ENCODE measurements around the gene APBA3.

APBA3 gene

DNA sequence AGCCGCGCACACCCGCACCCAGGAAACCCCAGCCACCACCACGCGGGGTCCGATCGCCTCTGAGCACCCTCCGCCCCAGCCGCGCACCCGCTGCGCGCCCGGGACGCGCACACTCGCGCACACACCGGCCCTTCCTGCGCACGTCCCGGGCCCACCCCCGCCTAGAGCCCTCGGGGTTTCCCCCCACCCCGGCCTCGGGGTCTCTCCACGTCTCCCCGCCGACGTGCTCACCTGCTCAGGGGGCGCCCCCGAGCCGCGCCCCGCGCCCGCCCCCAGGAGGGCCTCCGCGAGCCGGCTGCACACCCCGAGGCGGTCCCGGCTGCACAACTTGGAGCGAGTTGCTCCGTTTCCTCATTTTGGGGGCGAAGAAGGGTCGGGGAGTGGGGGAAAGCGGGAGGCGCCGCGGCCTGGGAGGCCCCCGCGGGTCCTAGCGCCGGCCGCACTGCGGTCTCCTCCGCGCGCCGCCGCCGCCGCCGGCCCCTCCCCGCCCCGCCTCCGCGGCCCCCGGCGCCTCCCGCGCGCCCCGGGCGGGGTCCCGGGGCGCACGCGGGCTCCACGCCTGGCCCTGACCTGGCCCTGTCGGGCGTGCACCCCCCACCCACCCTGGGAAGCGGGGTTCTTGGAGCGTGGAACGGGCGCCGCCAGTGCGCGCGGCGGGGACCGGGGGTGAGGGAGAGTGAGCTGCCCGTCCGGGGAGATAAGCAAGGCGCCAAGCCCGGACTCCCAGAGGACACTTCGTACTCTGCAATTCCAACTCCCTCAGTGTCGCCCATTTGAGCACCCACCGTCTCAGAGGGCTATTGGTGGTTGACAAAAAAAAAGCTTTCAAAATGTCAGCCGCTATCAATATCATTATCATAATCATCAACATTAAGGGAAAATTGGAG is 24.7 kb upstream of the APBA3 start, which contains the start of gene MATK:
MATK (minus strand) TSS at position 444 of the 887 bp plus-strand sequence. CDS start 1,246 bp downstream, outside the sequence.
- DNase-seq = peak; percentile 54
- ATAC-seq = peak; percentile 50

- ATAC-seq = peak; percentile 33
- DNase-seq = peak; percentile 40
Observed at GRCh38 chr19:3785451-3785937, 24.0 kb upstream of the APBA3 start.

GRCh38 chr19:3784607-3785450 is 23.3 kb upstream of the APBA3 start:
- no peak for DNase-seq
- no peak for ATAC-seq

GRCh38 chr19:3783660-3784584 is 22.4 kb upstream of the APBA3 start:
- ATAC-seq = peak; percentile 38
- DNase-seq = peak; percentile 65

DNA sequence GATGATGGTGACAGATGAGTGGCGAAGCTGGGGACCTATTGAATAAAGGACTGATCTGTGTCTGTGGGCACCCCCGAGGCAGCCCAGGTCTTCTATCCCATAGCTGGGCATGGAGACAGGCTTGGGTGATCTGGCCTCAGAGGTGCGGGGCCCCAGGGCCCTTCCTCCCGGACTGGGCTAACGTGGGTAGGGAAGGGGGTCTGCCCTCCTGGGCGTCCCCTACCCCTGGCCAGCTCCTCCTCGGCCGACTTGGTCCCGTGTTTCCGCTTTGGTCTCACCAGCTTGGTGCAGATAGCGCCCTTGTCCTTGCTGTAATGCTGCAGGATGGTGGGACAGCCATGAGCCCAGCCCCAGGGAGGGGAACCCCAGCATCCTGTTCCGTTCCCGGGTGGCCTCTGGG is 21.4 kb upstream of the APBA3 start:
- no peak for DNase-seq

DNA sequence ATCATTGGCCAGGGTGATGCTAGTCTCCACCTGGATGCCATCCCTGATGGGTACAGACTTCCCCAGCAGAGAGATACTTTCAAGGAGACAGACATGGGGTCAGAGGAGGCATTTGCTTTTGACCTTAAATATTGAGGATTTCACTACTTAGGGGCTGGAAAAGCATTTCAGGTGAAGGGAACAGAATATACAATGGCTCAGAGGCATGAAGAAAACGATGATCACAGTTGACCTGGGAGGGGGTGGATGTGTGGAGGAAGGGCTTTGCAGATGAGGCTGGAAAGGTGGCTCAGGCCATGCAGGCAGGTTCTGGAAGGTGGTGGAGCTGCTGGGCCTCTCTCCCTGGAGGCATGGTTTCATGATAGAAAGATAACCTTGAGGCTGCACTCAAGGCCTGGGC is 20.8 kb upstream of the APBA3 start:
- DNase-seq = no peak
- no peak for ATAC-seq

More for the DNA sequence above, 21.4 kb upstream of the APBA3 start:
- no peak for ATAC-seq

- DNase-seq (no peak), ATAC-seq (no peak)
Observed at GRCh38 chr19:3781603-3782002, 20.1 kb upstream of the APBA3 start.

- ATAC-seq (no peak), DNase-seq (no peak)
Observed at GRCh38 chr19:3780786-3781304, 19.4 kb upstream of the APBA3 start.

DNA sequence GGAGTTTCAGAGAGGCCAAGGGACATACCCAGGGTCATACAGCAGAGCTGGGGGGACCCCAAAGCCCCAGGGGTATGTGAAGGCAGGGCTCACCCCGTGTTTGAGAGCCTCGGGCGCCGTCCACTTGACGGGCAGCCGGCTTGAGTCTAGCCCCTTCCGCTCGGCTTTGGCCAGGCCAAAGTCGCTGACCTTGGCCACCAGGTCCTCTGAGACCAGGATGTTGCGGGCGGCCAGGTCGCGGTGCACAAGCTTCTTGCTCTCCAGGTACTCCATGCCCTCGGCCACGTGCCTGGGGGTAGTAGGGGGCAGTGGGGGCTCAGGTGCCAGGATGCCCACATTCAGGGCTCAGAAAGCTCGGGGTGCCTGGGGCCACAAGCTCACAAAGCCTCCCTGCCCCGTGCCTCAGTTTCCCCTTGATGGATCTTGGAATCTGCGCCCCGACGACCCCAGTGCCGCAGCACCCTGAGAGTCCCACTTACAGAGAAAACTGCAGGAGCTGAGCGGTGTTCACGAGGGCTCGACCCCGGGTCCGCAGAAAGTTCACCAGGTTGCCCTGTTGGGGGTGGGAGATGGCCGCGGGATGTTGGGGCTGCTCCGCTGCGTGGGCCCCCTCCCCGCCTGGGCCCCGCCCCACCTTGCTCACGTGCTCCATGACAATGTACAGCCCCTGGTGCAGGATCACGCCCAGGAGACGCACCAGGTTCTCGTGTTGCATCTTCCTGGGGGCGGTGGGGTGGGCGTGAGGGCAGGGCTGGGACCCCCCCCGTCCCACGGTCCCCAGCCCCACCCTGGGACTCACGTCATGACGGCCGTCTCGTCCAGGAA is 17.6 kb upstream of the APBA3 start:
- DNase-seq = no peak

GRCh38 chr19:3778104-3778867 is 16.8 kb upstream of the APBA3 start:
- no peak for DNase-seq
- ATAC-seq = no peak

More for the DNA sequence above, 17.6 kb upstream of the APBA3 start:
- no peak for ATAC-seq

- ATAC-seq (no peak), DNase-seq (no peak)
Observed at GRCh38 chr19:3776479-3777040, 15.1 kb upstream of the APBA3 start.

GRCh38 chr19:3775831-3776230 is 14.3 kb upstream of the APBA3 start:
- DNase-seq (no peak), ATAC-seq (no peak)

GRCh38 chr19:3775374-3775711 is 13.9 kb upstream of the APBA3 start:
- DNase-seq (no peak), ATAC-seq (no peak)

DNA sequence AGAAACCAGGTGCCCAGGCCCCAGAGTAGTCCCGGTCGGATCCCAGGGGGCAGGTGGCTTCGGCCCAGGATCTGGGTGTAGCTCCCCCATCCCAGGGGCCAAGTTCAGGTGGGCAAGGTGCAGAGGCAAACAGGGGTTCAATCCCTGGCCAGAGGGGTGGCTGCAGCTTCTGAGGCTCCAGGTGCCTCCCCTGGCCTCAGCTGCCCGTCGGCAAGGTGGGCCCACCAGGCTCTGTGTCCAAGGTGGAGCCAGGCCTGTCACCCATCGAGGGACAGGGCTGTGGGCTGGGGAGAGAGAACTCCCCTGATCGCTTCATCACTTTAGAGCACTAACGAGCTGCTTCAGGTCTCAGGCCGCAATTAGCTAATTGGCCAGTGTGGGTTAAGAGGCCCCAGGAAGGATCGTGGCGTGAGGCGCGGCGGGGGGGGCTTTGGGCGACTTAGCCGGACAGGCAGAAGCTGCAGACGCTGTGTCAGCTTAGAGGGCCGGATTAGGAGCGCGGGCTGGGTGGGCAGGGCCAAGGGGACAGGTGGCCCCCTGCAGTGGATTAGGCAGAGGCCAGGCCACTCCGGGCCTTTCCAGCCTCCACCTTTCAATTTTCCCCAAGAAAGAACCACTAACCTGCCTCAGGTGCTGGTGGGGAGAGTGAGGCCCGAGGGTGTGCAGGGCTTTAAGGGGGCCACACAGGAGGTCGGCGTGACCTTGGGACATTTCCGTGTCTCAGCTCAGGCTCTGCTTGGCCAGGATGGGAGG is 13.3 kb upstream of the APBA3 start:
- DNase-seq = no peak
- no peak for ATAC-seq

GRCh38 chr19:3773814-3774515 is 12.5 kb upstream of the APBA3 start:
- DNase-seq = no peak
- no peak for ATAC-seq

DNA sequence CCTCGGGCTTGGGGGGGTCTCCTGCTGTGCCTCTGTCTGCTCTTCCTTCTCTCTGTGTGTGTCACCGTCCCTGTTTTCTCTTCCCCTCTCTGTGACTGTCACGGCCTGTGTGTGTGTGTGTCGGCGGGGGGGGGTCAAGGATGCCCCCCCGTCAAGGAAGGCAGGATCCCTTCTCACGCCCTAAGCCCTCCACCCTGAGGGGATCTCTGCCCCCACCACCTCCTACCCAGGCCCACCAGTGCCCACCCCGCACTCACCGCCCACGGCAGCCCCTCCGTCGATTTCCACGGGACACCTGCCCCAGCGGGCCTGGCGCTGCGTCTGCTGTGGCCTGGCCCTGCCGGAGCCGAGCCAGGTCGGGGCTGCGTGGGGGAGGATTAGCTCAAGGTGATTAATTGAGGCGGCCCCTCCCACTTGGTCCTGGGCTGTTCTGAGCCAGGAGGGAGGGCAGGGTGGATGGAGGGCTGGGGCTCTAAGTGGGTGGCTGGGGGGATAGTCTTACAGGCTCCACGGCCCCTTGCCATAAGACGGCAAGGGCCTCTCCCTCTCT is 10.5 kb upstream of the APBA3 start, which contains the start of gene RAX2:
RAX2 (minus strand) TSS at position 323 of the 550 bp plus-strand sequence. CDS start 486 bp downstream, outside the sequence.
- ATAC-seq (no peak), DNase-seq (no peak)

All from stimulated activated naive CD8-positive, alpha-beta T cell treated with anti-CD3 and anti-CD28 coated beads, Interleukin-15, Interleukin-2, amounts not matched to agents 100 U/mL and 50 U/mL, for 24 hours (primary cell).